ENCODE data around the gene ZAR1L.
"Not testable (repeated sequence)": the region's sequence is repeated elsewhere in the genome, so short reads cannot be mapped to it uniquely, and the experiment has no call there.

ZAR1L gene, protein sequence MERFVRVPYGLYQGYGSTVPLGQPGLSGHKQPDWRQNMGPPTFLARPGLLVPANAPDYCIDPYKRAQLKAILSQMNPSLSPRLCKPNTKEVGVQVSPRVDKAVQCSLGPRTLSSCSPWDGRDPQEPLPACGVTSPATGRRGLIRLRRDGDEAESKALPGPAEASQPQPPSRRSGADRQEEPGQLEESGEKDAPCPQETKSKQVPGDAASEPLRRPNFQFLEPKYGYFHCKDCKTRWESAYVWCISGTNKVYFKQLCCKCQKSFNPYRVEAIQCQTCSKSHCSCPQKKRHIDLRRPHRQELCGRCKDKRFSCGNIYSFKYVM

DNA sequence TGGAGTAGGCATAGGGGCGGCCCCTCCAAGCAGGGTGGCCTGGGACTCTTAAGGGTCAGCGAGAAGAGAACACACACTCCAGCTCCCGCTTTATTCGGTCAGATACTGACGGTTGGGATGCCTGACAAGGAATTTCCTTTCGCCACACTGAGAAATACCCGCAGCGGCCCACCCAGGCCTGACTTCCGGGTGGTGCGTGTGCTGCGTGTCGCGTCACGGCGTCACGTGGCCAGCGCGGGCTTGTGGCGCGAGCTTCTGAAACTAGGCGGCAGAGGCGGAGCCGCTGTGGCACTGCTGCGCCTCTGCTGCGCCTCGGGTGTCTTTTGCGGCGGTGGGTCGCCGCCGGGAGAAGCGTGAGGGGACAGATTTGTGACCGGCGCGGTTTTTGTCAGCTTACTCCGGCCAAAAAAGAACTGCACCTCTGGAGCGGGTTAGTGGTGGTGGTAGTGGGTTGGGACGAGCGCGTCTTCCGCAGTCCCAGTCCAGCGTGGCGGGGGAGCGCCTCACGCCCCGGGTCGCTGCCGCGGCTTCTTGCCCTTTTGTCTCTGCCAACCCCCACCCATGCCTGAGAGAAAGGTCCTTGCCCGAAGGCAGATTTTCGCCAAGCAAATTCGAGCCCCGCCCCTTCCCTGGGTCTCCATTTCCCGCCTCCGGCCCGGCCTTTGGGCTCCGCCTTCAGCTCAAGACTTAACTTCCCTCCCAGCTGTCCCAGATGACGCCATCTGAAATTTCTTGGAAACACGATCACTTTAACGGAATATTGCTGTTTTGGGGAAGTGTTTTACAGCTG, at the start of gene ZAR1L, which contains the start of gene BRCA2:
TSS of gene ZAR1L (minus strand) at position 126 of the 790 bp plus-strand sequence. CDS start 3,438 bp downstream, outside the sequence.
TSS of gene BRCA2 (plus strand) at position 271 of the 790 bp plus-strand sequence. CDS start 953 bp downstream, outside the sequence.
- DNase-seq, result peak; percentile 95

DNA sequence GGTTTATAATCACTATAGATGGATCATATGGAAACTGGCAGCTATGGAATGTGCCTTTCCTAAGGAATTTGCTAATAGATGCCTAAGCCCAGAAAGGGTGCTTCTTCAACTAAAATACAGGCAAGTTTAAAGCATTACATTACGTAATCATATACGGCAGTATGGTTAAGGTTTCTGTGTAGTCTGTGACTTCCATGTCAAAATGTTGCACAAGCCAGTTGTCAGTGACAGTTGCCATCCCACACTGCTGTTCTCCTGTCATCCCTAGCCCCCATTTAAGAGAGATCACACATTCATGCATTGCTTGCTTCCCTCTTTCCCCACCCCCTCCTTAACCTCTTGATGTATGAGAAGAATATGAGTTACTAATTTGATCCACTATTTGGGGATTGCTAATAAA, 47.4 kb upstream of the ZAR1L start:
- DNase-seq, result no peak

DNA sequence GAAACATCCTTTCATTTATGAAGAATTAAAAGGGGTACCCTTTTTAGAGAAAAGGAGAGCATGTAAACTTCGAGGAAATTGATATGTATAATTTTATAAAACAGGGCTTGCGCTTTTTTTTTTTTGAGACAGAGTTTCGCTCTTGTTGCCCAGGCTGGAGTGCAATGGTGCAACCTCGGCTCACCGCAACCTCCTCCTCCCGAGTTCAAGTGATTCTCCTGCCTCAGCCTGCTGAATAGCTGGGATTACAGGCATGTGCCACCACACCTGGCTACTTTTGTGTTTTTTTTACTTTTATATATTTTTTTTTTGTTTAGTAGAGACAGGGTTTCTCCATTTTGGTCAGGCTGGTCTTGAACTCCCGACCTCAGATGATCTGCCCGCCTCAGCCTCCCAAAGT, 40.8 kb upstream of the ZAR1L start:
- not testable (repeated sequence) for DNase-seq

DNA sequence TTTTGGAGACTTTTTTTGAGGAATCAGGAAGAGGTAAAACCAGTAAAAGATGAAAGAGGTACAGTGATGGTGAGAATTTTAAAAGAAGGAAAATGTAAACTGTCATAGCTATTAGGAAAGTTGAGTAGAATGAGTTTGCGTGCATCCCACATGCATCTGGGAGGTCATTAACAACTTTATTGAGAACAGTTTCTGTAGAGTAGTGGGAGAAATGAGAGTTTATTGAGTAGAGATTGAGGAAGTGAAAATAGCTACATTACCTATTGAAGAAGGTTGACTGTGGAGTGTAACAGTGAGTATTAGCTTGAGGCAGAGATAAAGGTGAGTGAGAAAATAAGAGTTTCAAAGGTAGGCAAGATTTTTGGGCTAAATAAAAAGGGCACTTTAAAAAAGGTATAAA, 38.9 kb upstream of the ZAR1L start:
- no peak for DNase-seq

DNA sequence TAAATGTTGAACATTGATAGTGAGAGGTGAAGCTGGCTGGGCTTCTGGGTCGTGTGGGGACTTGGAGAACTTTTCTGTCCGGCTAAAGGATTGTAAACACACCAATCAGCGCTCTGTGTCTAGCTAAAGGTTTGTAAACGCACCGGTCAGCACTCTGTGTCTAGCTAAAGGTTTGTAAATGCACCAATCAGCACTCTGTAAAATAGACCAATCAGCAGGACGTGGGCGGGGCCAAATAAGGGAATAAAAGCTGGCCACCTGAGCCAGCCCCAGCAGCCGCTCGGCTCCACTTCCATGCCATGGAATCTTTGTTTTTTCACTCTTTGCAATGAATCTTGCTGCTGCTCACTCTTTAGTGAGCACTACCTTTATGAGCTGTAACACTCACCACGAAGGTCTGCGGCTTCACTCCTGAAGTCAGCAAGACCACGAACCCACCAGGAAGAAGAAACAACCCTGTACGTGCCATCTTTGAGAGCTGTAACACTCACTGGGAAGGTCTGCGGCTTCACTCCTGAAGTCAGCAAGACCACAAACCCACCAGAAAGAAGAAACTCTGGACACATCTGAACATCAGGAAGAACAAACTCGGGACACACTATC, 35.8 kb upstream of the ZAR1L start:
- not testable (repeated sequence) for DNase-seq

DNA sequence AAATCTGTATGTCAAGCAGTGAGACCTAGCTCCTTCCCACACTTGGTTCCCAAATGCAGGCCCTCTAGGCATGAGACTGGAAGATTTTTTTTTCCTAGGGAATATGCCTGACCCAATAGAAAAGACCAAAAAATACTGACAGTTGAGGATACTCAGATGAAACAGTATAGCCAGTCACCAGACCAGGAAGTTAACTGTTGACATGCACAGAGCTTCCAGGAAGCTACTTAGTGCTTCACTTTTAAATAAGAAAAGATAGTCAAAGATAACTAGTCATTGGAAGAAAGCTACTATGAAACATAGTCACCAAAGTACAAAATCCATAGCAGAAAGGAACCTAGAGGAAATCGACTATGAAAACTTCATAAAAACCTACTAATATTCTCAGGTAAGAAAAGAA, 32.5 kb upstream of the ZAR1L start:
- DNase-seq, result no peak

DNA sequence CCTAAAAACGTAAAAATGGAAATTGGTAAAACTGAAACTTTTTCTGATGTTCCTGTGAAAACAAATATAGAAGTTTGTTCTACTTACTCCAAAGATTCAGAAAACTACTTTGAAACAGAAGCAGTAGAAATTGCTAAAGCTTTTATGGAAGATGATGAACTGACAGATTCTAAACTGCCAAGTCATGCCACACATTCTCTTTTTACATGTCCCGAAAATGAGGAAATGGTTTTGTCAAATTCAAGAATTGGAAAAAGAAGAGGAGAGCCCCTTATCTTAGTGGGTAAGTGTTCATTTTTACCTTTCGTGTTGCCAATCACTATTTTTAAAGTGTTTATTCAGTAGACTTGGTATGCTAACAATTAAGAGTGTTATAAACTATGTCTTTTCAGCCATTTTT, 25.8 kb upstream of the ZAR1L start:
- no peak for DNase-seq

DNA sequence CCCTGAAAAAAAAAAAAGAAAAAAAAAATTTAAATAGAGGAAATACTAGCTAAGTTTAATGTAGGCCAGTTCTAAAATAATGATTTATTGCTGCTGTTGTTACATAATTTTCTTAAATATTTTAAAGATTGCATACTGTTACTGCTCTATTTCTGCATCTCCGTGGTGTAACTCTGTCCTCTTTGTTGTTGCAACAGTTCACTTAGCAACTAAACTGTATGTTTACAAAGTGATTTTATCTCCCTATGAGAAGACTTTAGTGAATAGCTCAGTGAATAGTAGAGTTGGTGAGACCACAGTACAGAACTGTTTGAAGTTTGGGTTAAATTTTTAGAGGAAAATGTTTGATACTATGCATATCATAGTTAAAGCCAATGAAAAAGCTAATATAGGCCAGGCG, 19.5 kb upstream of the ZAR1L start:
- DNase-seq, result no peak

DNA sequence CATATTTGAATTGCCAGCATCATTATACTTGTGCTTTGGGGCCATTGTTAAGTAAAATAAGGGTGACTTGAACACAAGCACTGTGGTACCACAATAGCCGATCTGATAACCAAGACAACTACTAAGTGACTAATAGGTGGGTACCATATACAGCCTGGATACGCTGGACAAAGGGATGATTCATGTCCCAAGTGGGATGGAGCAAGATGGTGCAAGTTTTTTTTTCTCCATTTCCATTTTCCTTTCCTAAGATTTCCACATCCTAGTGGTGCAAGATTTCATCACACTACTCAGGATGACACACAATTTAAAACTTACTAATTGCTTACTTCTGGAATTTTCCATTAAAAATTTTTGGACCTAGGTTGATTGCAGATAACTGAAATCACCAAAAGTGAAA, 15.3 kb upstream of the ZAR1L start:
- no peak for DNase-seq

DNA sequence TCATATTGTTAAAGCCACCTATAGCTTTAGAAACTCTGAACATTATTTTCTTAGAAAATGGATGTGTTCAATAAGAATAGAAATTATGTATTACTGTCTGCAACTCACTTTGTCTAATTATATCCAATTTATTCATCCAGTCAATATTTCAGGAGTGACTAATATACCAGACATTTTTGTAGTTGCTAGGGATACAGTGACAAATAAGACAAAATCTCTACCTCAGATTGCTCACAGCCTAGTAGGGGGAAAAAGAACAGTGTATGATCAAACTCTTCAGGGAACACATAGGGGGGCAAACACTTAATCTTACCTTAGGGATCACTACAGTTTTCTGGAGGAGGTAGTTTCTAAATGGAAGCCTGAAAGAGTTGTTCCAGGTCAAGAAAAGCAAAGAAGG, 8.7 kb upstream of the ZAR1L start:
- DNase-seq, result no peak

DNA sequence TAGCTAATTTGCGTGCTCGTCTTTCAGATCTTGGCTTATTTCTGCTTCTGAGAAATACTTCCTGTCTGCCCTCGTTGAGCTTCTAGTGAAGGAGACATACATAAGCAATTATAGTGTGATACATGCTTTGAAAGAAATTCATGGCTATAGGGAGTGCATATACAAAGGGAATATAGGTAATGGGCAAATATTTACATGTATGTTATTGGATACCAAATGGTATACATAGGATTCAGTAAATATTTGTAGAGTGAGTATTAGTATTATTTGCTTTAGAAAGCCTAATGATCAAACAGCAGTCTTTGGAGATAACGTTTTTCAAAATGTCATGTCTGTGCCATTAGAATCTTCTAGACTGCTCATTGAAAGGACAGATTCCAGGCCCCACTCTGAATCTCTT, 5.4 kb upstream of the ZAR1L start:
- no peak for DNase-seq

DNA sequence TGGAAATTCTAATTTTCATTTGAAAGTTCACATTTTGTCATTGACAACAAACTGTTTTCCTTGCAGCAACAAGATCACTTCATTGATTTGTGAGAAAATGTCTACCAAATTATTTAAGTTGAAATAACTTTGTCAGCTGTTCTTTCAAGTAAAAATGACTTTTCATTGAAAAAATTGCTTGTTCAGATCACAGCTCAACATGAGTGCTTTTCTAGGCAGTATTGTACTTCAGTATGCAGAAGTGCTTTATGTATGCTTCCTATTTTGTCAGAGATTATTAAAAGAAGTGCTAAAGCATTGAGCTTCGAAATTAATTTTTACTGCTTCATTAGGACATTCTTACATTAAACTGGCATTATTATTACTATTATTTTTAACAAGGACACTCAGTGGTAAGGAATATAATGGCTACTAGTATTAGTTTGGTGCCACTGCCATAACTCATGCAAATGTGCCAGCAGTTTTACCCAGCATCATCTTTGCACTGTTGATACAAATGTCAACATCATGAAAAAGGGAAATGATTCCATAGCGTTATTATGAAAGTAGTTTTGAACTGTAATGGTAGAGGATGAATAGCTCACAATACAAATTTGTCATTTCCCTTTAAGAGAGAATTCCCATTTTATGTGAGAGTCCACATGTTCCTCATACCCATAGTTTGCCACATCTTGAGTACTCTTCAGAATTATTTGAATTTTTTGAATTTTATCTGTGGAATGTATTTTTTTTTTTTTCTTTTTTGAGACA, 2.7 kb upstream of the ZAR1L start:
- no peak for DNase-seq

DNA sequence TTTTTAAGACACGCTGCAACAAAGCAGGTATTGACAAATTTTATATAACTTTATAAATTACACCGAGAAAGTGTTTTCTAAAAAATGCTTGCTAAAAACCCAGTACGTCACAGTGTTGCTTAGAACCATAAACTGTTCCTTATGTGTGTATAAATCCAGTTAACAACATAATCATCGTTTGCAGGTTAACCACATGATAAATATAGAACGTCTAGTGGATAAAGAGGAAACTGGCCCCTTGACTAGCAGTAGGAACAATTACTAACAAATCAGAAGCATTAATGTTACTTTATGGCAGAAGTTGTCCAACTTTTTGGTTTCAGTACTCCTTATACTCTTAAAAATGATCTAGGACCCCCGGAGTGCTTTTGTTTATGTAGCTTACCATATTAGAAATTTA, 1.3 kb upstream of the ZAR1L start:
- no peak for DNase-seq

DNA sequence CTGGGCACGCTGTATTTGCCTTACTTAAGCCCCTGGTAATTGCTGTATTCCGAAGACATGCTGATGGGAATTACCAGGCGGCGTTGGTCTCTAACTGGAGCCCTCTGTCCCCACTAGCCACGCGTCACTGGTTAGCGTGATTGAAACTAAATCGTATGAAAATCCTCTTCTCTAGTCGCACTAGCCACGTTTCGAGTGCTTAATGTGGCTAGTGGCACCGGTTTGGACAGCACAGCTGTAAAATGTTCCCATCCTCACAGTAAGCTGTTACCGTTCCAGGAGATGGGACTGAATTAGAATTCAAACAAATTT, 821 bp upstream of the ZAR1L start:
- DNase-seq, result no peak

DNA sequence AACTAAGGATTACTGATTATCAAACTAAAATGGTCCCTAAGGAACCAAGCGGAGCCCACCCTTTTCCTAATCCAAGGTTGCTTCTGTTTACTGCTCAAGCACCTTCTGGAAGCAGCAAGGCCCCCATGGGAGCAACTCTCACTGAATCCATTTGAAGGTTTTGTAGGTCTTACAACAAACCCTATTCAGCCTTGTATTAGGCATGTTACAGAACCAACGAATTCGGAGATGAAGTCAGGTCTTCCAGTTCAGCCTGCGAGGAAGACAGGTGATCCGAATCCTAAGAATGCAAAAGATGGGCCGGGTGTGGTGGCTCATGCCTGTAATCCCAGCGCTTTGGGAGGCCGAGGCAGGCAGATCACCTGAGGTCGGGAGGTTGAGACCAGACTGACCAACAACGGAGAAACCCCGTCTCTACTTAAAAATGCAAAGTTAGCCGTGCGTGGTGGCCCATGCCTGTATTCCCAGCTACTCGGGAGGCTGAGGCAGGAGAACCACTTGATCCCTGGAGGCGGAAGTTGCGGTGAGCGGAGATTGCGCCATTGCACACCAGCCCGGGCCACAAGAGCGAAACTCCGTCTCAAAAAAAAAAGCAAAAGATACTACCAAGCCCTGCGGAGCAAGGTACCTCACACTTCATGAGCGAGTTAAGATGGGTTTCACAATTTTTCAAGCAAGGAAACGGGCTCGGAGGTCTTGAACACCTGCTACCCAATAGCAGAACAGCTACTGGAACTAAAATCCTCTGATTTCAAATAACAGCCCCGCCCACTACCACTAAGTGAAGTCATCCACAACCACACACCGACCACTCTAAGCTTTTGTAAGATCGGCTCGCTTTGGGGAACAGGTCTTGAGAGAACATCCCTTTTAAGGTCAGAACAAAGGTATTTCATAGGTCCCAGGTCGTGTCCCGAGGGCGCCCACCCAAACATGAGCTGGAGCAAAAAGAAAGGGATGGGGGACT, 609 bp downstream of the ZAR1L start:
- no peak for DNase-seq

DNA sequence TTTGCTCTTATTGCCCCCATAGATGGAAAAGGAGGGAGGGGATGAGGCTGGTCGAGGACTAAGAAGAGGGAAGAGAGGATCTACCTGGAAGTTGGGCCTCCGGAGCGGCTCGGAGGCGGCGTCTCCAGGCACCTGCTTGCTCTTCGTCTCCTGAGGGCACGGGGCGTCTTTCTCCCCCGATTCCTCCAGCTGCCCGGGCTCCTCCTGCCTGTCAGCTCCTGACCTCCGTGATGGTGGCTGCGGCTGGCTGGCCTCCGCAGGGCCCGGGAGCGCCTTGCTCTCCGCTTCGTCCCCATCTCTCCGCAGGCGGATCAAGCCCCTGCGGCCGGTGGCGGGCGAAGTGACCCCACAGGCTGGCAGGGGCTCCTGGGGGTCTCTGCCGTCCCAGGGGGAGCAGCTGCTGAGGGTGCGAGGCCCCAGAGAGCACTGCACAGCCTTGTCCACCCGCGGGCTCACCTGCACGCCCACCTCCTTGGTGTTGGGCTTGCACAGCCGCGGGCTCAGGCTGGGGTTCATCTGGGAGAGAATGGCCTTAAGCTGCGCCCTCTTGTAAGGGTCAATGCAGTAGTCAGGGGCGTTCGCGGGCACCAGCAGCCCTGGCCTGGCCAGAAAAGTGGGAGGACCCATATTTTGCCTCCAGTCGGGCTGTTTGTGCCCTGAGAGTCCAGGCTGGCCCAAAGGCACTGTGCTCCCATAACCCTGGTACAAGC, 3.8 kb downstream of the ZAR1L start:
- DNase-seq, result peak; percentile 19

DNA sequence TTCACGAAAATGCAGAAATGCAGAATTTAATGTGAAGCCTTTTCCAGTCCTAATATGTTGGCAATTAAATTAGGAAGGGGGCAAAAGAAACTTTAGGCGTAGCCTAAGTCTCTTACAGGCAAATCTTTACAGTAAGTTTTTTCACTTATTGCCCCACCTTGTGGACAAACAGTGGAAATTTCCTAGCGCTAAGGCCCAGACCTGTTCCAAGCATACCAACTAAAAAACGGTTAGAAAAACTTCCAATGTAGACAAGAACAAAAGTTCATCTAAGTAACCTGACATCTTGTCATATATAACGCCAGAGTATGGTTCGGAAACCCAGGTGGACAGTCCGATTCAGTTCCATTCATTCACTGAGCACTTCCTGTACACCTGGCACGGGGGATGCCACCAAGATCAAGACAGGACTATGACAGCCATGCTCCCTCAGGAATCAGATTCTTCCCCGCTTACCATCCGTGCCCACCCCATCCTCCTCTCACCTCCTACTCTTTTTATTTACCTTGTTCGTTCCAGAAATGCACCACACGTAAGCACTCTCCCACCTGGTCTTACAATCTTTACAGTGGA, 4.9 kb downstream of the ZAR1L start:
- DNase-seq, result peak; percentile 37

DNA sequence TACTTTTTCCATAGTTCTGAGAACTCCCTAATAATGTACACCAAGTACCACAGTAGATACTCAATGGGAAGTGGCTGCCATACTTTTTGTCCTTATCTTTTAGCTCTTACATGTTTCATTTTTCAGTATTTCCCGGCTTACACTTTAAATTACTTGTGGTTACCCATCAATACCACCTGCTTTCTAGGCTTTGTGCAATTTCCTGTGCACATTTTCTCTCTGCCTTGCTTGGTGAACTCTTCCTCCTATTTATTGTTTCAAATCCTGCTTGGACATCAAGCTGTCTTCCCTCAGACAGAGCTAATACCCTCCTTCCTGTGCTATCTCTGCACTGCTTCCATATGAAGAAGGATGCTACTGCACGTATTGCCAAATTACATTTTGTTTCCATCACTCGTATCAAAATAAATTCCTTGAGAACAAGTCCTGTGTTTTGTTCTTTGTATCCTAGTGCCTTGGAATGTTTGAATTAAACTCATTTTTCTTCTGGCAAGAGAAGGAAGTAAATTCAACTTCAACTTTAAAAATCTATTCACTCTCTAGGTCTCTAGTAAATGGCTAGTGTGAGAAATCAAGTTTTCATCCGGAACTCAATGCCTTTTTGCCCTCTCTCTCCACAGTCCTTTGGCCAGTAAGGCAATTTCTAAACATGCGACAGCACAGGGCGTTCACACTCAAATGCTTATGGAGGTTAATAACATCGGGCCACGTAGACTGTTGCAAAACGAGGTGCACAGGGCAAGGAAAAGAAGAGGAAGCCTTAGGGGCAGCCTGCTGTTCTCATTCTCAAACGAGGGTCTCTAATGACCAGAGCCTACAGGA, 5.6 kb downstream of the ZAR1L start:
- peak; percentile 20 for DNase-seq

DNA sequence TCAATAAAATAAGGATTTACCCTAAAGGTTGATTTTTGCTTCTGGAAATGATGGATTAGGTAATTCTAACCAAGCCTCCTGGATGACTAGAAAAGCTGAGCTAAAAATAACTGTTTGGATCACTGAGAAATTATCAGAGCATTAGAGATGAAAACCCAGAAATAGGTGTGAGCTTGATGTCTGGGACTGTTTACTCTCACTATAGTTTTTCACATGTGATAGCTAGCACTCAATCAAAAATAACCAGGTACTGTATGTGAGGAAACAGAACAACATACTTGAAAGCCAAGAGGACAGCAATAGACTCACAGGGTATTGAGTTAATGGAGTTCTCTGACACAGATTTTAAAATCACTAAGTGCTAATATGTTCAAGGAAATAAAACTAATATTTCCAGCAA, 9.5 kb downstream of the ZAR1L start:
- DNase-seq, result no peak

DNA sequence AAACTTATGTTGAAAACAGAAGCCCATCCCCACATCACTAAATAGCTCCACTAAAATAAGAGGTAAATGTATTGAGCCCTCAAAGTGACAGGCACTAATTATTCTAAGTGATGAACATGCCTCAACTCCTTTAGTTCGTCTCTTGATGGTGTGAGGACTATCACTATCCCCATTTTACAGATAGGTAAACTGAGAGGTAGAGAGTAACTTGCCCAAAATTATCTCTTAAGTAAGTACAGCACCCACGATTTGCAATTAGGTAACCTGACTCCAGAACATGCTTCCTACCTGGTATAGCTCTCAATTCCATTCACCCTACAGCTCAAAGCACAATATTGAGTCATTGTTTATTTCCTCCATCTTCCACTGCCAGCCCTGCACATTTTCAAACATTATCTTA, 12.7 kb downstream of the ZAR1L start:
- no peak for DNase-seq

All from femur (tissue), 1 donor.